ENCODE results near the gene TSC2. TPM values are rescaled to one million over a fixed set of nuclear protein-coding genes. Genes with fewer than 3 reads are reported as not detected.
"Not testable (repeated sequence)": the region's sequence is repeated elsewhere in the genome, so short reads cannot be mapped to it uniquely, and the experiment has no call there.

TSC2 gene
- total RNA-seq, 4 donors from 2014 or later, result 103 to 193 (median 143) TPM

DNA sequence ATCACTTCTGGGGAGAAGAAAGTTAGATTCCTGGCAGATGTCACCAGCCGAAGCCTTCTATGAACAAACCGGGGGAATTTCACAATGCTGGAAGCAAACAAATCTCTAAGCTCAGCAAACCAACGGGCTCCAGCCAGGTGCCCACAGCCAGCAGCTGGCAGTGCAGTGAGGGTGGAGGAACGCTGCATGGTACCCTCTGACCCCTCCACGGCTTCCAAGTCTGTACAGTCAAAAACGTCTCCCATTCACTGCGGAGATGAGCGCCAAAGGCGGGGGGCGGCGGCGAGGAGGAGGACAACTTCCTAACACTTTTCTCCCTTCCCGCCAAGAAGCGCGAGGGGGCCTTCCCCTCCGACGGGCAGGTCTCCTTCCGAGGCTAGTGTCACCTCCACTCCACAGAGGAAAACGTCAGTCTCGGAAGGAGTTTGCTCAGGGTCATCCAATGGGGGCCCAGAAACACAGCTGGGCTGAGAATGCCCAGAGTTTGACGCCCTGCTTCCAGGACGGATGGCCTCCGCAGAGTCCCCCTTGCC is 39.1 kb upstream of the TSC2 start:
- H3K4me1 ChIP-seq, result peaks cover 62% of the 10 kb centered on the region
- no peak for TF ChIP-seq EP300 (IDR thresholded peaks at IDR 0.05)
- no peak for TF ChIP-seq POLR2A (IDR thresholded peaks at IDR 0.05)
- no peak for TF ChIP-seq POLR2AphosphoS5 (IDR thresholded peaks at IDR 0.05)
- TF ChIP-seq, protein P1, sequence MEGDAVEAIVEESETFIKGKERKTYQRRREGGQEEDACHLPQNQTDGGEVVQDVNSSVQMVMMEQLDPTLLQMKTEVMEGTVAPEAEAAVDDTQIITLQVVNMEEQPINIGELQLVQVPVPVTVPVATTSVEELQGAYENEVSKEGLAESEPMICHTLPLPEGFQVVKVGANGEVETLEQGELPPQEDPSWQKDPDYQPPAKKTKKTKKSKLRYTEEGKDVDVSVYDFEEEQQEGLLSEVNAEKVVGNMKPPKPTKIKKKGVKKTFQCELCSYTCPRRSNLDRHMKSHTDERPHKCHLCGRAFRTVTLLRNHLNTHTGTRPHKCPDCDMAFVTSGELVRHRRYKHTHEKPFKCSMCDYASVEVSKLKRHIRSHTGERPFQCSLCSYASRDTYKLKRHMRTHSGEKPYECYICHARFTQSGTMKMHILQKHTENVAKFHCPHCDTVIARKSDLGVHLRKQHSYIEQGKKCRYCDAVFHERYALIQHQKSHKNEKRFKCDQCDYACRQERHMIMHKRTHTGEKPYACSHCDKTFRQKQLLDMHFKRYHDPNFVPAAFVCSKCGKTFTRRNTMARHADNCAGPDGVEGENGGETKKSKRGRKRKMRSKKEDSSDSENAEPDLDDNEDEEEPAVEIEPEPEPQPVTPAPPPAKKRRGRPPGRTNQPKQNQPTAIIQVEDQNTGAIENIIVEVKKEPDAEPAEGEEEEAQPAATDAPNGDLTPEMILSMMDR (IDR thresholded peaks at IDR 0.05), result no peak

DNA sequence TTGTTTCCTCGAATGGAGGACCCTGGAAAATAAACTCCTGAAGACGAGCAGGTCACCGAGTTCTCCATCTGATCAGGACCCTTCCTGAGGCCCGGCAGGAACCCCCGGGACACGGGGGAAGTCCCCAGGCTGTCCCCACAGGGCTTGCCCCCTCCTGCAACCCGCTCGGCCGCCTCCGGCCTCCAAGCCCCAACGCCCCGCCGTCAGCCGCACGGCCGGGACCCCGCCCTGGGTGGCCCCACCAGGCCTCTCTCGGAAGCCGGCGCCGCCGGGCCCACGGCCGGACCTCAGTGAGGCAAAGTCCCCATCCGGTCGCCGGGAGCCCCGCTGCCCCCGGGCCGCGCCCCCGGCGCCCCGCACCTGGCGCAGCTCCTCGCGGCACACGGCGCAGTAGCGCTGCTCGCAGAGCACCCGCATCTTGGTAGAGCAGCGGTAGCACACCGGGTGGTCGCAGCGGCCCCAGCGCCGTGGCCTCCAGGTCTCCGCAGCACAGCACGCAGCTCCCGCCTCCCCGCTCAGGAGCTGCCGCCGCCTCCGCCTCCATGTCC is 38.5 kb upstream of the TSC2 start:
- Histone ChIP-seq H3K9me3 (no peaks in the 10 kb centered on the region), H3K4me1 (peaks cover 57% of the 10 kb centered on the region), H3K27ac (peak overlapping the region; percentile 97), H3K27me3 (no peaks in the 10 kb centered on the region), H3K36me3 (no peaks in the 10 kb centered on the region), H3K4me3 (peak overlapping the region; percentile 99)
- no CpG with 5 or more reads among the region's 55 CpGs for WGBS
- TF ChIP-seq, protein P1 (IDR thresholded peaks at IDR 0.05), result no peak
- TF ChIP-seq EP300 (IDR thresholded peaks at IDR 0.05), result no peak
- TF ChIP-seq POLR2A (IDR thresholded peaks at IDR 0.05), result no peak
- no peak for TF ChIP-seq POLR2AphosphoS5 (IDR thresholded peaks at IDR 0.05)
- no peak for DNase-seq (ENCODE audit: low spot score in 2 of 2)

More for the DNA sequence above, 39.1 kb upstream of the TSC2 start:
- H3K27me3 ChIP-seq, result no peaks in the 10 kb centered on the region
- 3% methylated on average over 10 of the region's 23 CpGs for WGBS
- DNase-seq (ENCODE audit: low spot score in 2 of 2), result no peak
- H3K27ac ChIP-seq, result peak overlapping the region; percentile 97
- H3K9me3 ChIP-seq, result no peaks in the 10 kb centered on the region
- peak overlapping the region; percentile 99 for H3K4me3 ChIP-seq
- H3K36me3 ChIP-seq, result no peaks in the 10 kb centered on the region

DNA sequence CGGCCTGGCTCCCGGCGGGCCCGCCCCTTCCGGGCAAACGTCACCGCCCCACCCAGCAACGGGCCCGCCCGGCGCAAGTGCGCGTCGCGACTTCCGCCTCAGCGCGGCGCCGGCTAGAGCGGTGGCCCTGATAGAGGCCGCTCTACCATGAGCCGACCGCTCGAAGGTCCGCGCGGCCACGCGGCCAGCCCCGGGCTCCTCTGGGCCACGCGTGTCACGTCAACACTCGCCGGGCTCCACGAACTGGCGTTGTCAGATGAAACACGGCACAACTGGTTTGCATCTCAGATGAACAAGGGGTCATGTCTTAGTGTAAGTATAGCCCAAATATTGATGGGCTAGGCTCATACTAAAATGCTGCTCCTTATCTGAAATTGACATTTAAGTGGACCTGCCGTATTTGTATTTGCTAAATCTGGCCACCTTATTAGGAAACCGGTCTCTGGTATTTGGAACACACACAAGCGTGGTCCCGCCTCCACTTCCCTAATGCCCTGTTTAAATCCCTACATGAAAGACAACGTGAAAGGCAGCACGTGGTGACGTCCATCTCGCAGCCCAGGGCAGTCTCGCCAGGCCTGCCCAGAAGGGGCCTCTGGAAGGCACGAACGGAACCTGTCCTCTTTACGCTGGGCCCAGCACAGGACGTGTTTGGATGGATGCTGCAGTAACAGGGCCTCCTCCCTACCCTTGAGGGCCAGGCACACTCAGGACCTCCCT is 37.8 kb upstream of the TSC2 start, which contains the start of gene ZNF598:
Gene ZNF598 (minus strand): TSS at position 31 of the 720 bp plus-strand sequence.
- Histone ChIP-seq H3K9me3 (no peaks in the 10 kb centered on the region), H3K36me3 (no peaks in the 10 kb centered on the region), H3K4me3 (peak within 1 kb of the TSS; percentile 99), H3K27ac (peak within 1 kb of the TSS; percentile 97), H3K27me3 (no peaks in the 10 kb centered on the region), H3K4me1 (peaks cover 52% of the 10 kb centered on the region)
- no peak for DNase-seq (ENCODE audit: low spot score in 2 of 2)
- TF ChIP-seq, protein P1 (IDR thresholded peaks at IDR 0.05), result no peak
- TF ChIP-seq POLR2AphosphoS5 (IDR thresholded peaks at IDR 0.05) (peak in 2 of 3 donors; percentile 12 to 77), POLR2A (IDR thresholded peaks at IDR 0.05) (peak; percentile 77 to 81)
- WGBS, result 2% methylated on average over 8 of the region's 52 CpGs

DNA sequence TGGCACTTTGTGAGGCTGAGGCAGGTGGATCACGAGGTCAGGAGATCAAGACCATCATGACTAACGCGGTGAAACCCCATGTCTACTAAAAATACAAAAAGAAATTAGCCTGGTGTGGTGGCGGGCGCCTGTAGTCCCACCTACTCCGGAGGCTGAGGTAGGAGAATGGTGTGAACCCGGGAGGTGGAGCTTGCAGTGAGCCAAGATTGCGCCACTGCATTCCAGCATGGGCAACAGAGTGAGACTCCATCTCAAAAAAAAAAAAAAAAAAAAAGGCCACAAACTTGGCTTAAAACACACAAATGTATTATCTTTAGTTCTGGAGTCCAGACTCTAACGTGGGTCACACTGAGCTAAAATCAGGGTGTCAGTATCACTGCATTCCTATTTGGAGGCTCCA is 36.1 kb upstream of the TSC2 start:
- not testable (repeated sequence) for H3K4me3 ChIP-seq; DNase-seq (ENCODE audit: low spot score in 2 of 2); H3K27me3 ChIP-seq; H3K36me3 ChIP-seq; H3K27ac ChIP-seq; H3K9me3 ChIP-seq
- peaks cover 46% of the 10 kb centered on the region for H3K4me1 ChIP-seq
- WGBS, result 82% methylated on average over 9 of the region's 9 CpGs

DNA sequence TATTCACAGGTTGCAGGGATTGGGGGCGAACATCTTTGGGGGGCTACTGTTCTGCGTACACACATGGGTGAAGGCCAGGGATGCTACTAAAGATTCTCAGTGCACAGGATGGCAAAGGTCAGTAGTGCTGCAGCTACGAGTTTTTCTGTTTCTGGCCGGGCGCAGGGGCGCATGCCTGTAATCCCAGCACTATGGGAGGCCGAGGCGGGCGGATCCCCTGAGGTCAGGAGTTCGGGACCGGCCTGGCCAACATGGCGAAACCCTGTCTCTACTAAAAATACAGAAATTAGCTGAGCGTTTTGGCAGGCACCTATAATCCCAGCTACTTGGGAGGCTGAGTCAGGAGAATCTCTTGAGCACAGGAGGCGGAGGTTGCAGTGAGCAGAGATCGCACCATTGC is 34.3 kb upstream of the TSC2 start:
- no peaks in the 10 kb centered on the region for H3K36me3 ChIP-seq
- H3K9me3 ChIP-seq, result no peaks in the 10 kb centered on the region
- TF ChIP-seq POLR2A (IDR thresholded peaks at IDR 0.05) (no peak), EP300 (IDR thresholded peaks at IDR 0.05) (no peak), POLR2AphosphoS5 (IDR thresholded peaks at IDR 0.05) (no peak)
- TF ChIP-seq, protein P1 (IDR thresholded peaks at IDR 0.05), result no peak
- peaks cover under 1% of the 10 kb centered on the region for H3K27me3 ChIP-seq
- no peak for DNase-seq (ENCODE audit: low spot score in 2 of 2)
- H3K4me1 ChIP-seq, result peaks cover 28% of the 10 kb centered on the region
- H3K4me3 ChIP-seq, result no peak overlapping the region
- no peak overlapping the region for H3K27ac ChIP-seq
- 92% methylated on average over 15 of the region's 15 CpGs for WGBS
